GM18502 (cell line): ENCODE results near the gene NPIPB2.
"Not testable (repeated sequence)": the region's sequence is repeated elsewhere in the genome, so short reads cannot be mapped to it uniquely, and the experiment has no call there.

Experiments used
- ATAC-seq: cut with Tn5 transposase; IDR thresholded peaks from one replicate; pipeline ENCODE4 v1.9.1; 2021; ENCODE audit warnings: mild to moderate bottlenecking; ENCODE audit not compliant: unreplicated experiment, poor library complexity

The NPIPB2 gene

DNA sequence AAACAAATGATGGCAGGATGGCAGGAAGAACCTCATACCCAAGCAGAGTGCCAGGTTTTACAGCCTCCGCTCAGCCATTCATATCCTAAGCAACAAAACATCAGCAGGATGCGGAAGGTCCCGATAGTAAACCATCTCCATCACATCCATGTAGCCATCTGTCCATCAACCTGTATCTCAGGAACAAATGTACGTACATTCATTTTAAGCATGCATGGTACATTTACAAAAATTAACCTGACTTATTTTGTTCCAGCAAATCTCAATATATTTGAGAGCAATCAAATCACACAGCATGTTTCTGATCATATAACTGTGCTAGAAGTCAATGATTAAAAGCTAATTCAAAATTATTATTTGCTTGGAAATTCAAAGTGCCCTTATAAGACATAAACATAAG is at the start of gene NPIPB2:
Gene NPIPB2 (minus strand): TSS at position 101 of the 400 bp plus-strand sequence. CDS start 0 bp downstream, at position 101.
- not testable (repeated sequence) for ATAC-seq

DNA sequence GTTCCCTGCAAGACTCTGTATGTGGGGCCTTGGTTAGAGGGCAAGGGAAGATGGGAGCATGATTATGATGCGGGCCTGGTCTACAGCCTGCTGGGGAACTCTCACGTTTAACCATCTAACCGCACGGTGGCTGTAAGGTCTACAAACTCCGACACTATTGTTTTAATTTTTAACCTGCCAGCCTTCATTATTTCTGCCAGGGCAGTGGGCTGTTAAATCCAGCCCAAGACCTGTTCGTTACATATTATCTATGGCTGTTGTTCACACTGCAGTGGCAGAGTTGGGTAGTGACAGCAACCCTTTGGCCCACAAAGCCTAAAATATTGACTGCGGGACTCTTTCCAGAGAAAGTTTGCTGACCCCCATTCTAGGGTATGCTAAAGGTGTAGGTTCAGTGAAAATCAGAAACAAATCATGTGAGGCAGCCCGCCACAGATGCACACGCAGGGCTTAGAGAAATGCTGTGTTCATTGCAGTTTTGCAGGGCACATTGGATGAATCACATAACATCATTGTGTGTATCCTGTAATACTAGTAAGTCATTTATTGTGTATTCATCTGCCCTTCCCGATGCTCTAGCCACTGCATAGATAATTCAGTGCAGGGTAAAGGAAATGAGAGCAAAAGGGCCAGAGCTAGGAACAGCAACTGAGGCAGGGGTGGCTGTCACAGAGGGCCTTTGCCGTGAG is 49.0 kb upstream of the NPIPB2 start:
- no peak for ATAC-seq

- no peak for ATAC-seq
Measured at GRCh38 chr16:11988258-11988978, 46.6 kb upstream of the NPIPB2 start.

DNA sequence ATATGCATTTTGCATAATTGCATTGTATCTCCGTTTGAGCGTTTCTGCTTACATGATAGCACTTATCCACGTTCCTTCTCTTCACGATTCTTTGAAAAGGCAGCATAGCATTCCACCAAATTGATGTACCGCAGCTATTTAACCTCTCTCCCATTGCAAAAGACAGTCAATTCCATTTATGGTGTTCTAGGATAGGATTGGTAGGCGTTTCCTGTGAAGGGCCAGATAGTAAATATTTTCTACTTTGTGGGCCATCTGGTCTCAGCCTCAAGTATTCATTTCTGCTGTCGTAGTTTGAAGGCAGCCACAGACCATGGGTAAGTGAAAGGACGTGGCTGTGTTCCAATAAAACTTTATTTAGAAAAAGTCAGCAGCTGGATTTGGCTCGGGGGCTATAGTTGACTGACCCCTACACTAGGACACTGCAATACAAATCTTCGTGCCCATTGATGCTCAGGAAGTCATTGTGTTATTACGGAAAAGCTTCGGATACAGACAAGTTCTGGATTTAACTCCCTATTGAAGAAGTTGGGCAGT is 44.7 kb upstream of the NPIPB2 start:
- no peak for ATAC-seq

- no peak for ATAC-seq
Measured at GRCh38 chr16:11985250-11985649, 43.4 kb upstream of the NPIPB2 start.

GRCh38 chr16:11980136-11980844 is 38.4 kb upstream of the NPIPB2 start:
- ATAC-seq, result peak; percentile 43

DNA sequence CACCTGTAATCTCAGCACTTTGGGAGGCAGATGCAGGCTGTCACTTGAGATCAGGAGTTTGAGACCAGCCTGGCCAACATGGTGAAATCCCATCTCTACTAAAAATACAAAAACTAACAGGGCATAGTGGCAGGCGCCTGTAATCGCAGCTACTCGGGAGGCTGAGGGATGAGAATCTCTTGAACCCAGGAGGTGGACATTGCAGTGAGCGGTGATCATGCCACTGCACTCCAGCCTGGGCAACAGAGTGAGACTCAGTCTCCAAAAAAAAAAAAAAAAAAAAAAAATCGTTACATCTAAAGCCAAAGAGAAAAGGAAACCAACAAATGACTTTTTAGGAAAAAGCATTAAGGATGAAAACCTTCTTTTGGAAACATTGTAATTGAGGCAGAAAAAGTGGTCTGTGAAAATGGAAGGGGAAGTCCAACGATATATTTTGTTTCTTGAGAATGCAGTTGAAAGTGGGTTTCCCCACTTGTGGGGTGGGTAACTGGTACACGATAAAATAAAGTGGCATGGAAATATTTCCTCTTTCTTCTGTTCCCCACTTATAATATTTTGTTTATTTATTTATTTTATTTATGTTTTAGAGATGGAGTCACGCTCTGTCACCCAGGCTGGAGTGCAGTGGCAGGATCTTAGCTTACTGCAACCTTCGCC is 37.3 kb upstream of the NPIPB2 start:
- no peak for ATAC-seq

DNA sequence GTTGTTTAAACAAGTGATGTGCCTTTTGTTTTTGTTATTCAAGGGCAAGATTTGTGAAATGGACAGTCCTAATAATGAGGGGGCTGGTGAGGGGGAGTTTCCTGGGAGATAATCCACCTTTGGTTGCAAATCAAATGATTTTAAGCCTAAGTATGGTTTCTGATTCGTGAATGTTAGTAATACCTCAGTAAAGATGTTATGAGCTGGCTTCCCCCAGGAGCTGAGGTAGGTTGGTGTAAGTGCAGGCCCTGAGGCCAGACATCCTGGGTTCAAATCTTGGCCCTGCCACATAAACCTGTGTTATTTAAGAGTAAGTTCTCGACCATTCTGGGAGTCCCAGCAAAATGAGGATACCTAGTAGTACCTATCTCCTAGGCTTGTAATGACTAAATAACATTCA is 36.2 kb upstream of the NPIPB2 start:
- no peak for ATAC-seq

GRCh38 chr16:11977376-11978041 is 35.7 kb upstream of the NPIPB2 start:
- no peak for ATAC-seq

DNA sequence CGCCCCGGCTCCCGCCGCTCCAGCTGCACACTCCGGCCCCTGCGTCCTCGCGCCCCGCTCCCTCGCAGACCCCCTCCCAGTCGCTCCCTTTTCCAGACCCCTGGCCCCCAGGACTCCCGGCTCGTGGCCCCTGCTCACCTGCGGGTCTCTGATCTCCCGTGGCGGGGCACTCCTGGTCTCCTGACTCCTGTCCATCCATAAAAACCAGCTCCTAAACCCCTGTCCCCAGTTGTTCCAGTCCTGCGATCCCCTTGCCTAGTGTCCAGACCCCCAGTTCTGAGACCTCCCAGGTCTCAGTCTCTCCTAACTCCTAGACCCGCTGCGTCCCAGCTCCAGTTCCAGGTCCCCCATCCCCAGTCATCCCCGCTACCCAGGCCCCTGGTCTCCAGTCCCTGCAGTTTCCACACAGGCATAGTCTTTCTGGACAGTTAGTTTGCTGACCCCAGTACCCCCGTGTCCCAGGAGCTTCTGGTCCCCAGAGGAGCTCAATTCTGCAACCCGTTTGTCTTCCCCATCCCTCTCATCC is 35.1 kb upstream of the NPIPB2 start:
- ATAC-seq, result peak; percentile 5

- ATAC-seq, result no peak
Measured at GRCh38 chr16:11973070-11973469, 31.2 kb upstream of the NPIPB2 start.

DNA sequence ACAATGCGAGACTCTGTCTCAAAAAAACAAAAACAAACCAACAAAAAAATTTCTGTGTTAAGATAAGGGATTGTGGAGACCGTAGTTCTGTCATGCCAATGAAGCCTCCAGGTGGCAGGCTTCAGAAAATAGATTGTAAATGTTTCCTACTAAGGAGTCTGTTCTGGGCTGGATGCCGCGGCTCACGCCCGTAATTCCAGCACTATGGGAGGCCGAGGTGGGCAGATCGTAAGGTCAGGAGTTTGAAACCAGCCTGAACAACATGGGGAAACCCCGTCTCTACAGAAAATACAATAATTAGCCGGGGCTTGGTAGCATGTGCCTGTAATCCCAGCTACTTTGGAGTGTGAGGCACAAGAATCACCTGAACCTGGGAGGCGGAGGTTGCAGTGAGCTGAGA is 30.3 kb upstream of the NPIPB2 start:
- ATAC-seq, result no peak

DNA sequence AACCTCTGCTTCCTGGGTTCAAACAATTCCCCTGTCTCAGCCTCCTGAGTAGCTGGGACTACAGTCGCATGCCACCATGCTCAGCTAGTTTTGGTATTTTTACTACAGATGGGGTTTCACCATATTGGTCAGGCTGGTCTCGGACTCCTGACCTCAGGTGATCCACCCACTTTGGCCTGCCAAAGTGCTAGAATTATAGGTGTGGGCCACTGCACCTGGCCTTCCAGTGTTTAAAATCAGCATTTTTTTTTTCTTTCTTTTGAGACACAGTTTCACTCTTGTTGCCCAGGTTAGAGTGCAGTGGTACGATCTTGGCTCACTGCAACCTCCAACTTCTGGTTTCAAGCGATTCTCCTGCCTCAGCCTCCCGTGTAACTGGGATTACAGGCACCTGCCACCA is 28.4 kb upstream of the NPIPB2 start:
- not testable (repeated sequence) for ATAC-seq

- no peak for ATAC-seq
Measured at GRCh38 chr16:11968577-11968976, 26.7 kb upstream of the NPIPB2 start.

DNA sequence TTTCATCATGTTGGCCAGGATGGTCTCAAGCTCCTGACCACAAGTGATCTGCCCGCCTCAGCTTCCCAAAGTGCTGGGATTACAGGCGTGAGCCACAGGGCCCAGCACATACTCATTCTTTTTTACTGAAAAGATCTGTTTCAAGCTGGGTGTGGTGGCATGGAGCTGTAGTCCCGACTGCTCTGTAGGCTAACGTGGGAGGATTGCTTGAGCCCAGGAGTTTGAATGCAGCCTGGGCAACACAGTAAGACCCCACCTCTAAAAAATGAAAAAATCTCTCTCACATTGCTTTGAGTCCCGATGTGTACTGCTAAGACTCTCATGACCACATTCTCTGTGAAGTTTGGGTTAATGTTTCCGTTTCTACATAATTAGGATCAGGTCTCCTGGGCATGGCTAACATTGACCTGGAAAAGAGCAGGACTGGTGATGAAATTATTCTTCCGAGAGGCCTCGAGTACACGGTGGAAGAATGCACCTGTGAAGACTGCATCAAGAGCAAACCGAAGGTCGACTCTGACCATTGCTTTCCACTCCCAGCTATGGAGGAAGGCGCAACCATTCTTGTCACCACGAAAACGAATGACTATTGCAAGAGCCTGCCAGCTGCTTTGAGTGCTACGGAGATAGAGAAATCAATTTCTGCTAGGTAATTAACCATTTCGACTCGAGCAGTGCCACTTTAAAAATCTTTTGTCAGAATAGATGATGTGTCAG is 25.5 kb upstream of the NPIPB2 start:
- no peak for ATAC-seq

GRCh38 chr16:11966173-11966572 is 24.3 kb upstream of the NPIPB2 start:
- ATAC-seq, result no peak

- peak; percentile 78 for ATAC-seq
Measured at GRCh38 chr16:11964761-11965551, 23.1 kb upstream of the NPIPB2 start, which contains the start of gene TNFRSF17. Gene TNFRSF17 (plus strand): TSS chr16:11965210. CDS start chr16:11965325, 115 bp downstream.

DNA sequence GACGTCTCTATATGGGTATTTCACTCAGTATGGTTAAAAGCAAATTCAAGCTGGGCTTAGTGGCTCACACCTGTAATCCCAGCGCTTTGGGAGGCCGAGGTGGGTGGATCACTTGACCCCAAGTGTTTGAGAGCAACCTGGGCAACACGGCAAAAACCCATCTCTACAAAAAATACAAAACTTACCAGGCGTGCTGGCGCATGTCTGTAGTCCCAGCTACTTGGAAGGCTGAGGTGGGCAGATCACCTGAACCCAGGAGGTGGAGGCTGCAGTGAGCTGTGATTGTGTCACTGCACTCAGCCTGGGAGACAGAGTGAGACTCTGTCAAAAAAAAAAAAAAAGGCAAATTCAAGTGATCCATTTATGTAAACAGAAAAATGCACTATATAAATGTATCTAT is 21.9 kb upstream of the NPIPB2 start:
- ATAC-seq, result no peak
